Trophoblast cell (in vitro differentiated cells and primary cell): ENCODE results near the gene RPS24.

Source experiments
- DNase-seq, 2 donors: peaks; one replicate each; pipeline ENCODE4 v3.0.0-alpha.2; 2016
- H2AFZ ChIP-seq: 2 replicates; pipeline ENCODE4 v1.6.1; 2013; ENCODE audit warnings: low read length, moderate library complexity, mild to moderate bottlenecking; ENCODE audit not compliant: insufficient read depth, poor library complexity
- H2AK5ac ChIP-seq: 2 replicates; pipeline ENCODE4 v1.6.1; 2013; ENCODE audit warnings: mild to moderate bottlenecking, low read length
- H2BK120ac ChIP-seq: 2 replicates; pipeline ENCODE4 v1.6.1; 2013; ENCODE audit warnings: low read length, mild to moderate bottlenecking, moderate library complexity; ENCODE audit not compliant: insufficient read depth, poor library complexity
- H2BK12ac ChIP-seq: 2 replicates; pipeline ENCODE4 v1.6.1; 2013; ENCODE audit warnings: mild to moderate bottlenecking, low read length, moderate library complexity
- H2BK5ac ChIP-seq: 2 replicates; pipeline ENCODE4 v1.6.1; 2013; ENCODE audit warnings: low read length, low read depth, moderate library complexity, mild to moderate bottlenecking; ENCODE audit not compliant: poor library complexity
- H3K14ac ChIP-seq: 2 replicates; pipeline ENCODE4 v1.6.1; 2013; ENCODE audit warnings: mild to moderate bottlenecking, low read length
- H3K18ac ChIP-seq: 2 replicates; pipeline ENCODE4 v1.6.1; 2013; ENCODE audit warnings: mild to moderate bottlenecking, low read length
- H3K23ac ChIP-seq: 2 replicates; pipeline ENCODE4 v1.6.1; 2013; ENCODE audit warnings: low read length
- H3K27ac ChIP-seq: 2 replicates; pipeline ENCODE4 v1.5.1; 2013; ENCODE audit warnings: low read depth, mild to moderate bottlenecking, inconsistent platforms, low read length, moderate library complexity
- H3K27me3 ChIP-seq: 2 replicates; pipeline ENCODE4 v1.6.1; 2013; ENCODE audit warnings: inconsistent platforms, mild to moderate bottlenecking, low read length, moderate library complexity; ENCODE audit not compliant: insufficient read depth
- H3K36me3 ChIP-seq, 2 experiments: 1 replicate in 1 of 2; 2 replicates in 1 of 2; pipeline ENCODE4 v1.6.1; 2013; ENCODE audit warnings: low read length in 2 of 2, mild to moderate bottlenecking in 2 of 2, moderate library complexity in 1 of 2; ENCODE audit not compliant: insufficient read depth in 2 of 2, control insufficient read depth in 1 of 2
- H3K4ac ChIP-seq: 2 replicates; pipeline ENCODE4 v1.6.1; 2013; ENCODE audit warnings: low read depth, mild to moderate bottlenecking, low read length, moderate library complexity
- H3K4me1 ChIP-seq, 2 experiments: 1 replicate in 1 of 2; 2 replicates in 1 of 2; pipeline ENCODE4 v1.6.1; 2013; ENCODE audit warnings: low read length in 2 of 2, mild to moderate bottlenecking in 2 of 2, moderate library complexity in 1 of 2; ENCODE audit not compliant: insufficient read depth in 2 of 2, control insufficient read depth in 1 of 2
- H3K4me2 ChIP-seq: 2 replicates; pipeline ENCODE4 v1.6.1; 2013; ENCODE audit warnings: inconsistent platforms, mild to moderate bottlenecking, low read length, moderate library complexity
- H3K4me3 ChIP-seq: 2 replicates; pipeline ENCODE4 v1.5.1; 2013; ENCODE audit warnings: mild to moderate bottlenecking, low read depth, low read length, inconsistent platforms
- H3K79me1 ChIP-seq: one replicate; pipeline ENCODE4 v1.6.1; 2013; ENCODE audit warnings: low read length
- H3K79me2 ChIP-seq: 2 replicates; pipeline ENCODE4 v1.6.1; 2013; ENCODE audit warnings: low read length, mild to moderate bottlenecking; ENCODE audit not compliant: control insufficient read depth, insufficient read depth, poor library complexity
- H3K9ac ChIP-seq: 2 replicates; pipeline ENCODE4 v1.6.1; 2013; ENCODE audit warnings: mild to moderate bottlenecking, low read length
- H3K9me3 ChIP-seq: 2 replicates; pipeline ENCODE4 v1.6.1; 2013; ENCODE audit warnings: low read depth, mild to moderate bottlenecking, control low read depth, inconsistent platforms, low read length; ENCODE audit not compliant: insufficient read depth
- H4K12ac ChIP-seq: 2 replicates; pipeline ENCODE4 v1.6.1; 2013; ENCODE audit warnings: low read depth, mild to moderate bottlenecking, low read length, moderate library complexity
- H4K8ac ChIP-seq: 2 replicates; pipeline ENCODE4 v1.6.1; 2013; ENCODE audit warnings: low read depth, mild to moderate bottlenecking, low read length, moderate library complexity
- H4K91ac ChIP-seq: one replicate; pipeline ENCODE4 v1.6.1; 2013; ENCODE audit warnings: low read depth, mild to moderate bottlenecking, low read length, moderate library complexity
- WGBS: extraction: QIAGEN DNeasy Blood & Tissue Kit; methylation state at CpG from one replicate; pipeline ENCODE4 v1.1.7; 2013; ENCODE audit warnings: missing lambda C conversion rate; ENCODE audit not compliant: insufficient read length, insufficient coverage; ENCODE audit errors: extremely low coverage; 5-methylcytosine and 5-hydroxymethylcytosine counted together

RPS24 gene

DNA sequence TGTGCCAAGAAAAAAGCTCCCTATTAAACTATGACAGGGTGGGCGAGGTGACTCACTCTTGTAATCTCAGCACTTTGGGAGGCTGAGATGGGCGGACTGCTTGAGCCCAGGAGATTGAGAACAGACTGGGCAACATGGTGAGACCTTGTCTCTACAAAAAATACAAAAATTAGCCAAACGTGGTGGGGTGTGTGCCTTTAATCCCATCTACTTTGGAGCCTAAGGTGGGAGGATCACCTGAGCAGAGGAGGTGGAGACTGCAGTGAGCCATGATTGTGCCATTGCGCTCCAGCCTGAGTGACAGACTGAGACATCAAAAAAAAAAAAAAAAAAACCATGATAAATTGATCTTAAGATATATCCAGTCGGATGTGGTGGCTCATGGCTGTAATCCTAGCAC is 15.8 kb upstream of the RPS24 start:
- H4K12ac ChIP-seq = no peak overlapping the region
- H3K4ac ChIP-seq = no peak overlapping the region
- H4K91ac ChIP-seq = no peak overlapping the region
- H3K4me2 ChIP-seq = no peak overlapping the region
- H2BK5ac ChIP-seq = no peak overlapping the region
- H3K14ac ChIP-seq = no peak overlapping the region
- no peak for DNase-seq
- no peak overlapping the region for H2AK5ac ChIP-seq
- no peaks in the 10 kb centered on the region for H3K79me1 ChIP-seq
- H3K18ac ChIP-seq = no peak overlapping the region
- no peaks in the 10 kb centered on the region for H3K4me1 ChIP-seq
- H2BK120ac ChIP-seq = no peak overlapping the region
- no peak overlapping the region for H3K23ac ChIP-seq
- no peaks in the 10 kb centered on the region for H3K27me3 ChIP-seq
- H3K4me3 ChIP-seq = no peak overlapping the region
- H3K9me3 ChIP-seq = no peaks in the 10 kb centered on the region
- WGBS = no CpG with 5 or more reads among the region's 5 CpGs
- H3K9ac ChIP-seq = no peak overlapping the region
- no peak overlapping the region for H2AFZ ChIP-seq
- H4K8ac ChIP-seq = no peak overlapping the region
- no peaks in the 10 kb centered on the region for H3K79me2 ChIP-seq
- no peak overlapping the region for H3K27ac ChIP-seq
- no peak overlapping the region for H2BK12ac ChIP-seq
- H3K36me3 ChIP-seq = peaks cover 45 to 59% of the 10 kb centered on the region in 2 experiments

- Histone ChIP-seq H3K36me3 (peaks cover 56 to 67% of the 10 kb centered on the region in 2 experiments), H2AFZ (no peak overlapping the region), H3K27ac (no peak overlapping the region), H3K79me1 (no peaks in the 10 kb centered on the region), H3K23ac (no peak overlapping the region), H3K18ac (no peak overlapping the region), H4K12ac (no peak overlapping the region), H2BK120ac (no peak overlapping the region), H2AK5ac (no peak overlapping the region), H3K79me2 (no peaks in the 10 kb centered on the region), H3K27me3 (no peaks in the 10 kb centered on the region), H3K4me2 (no peak overlapping the region), H2BK5ac (no peak overlapping the region), H3K9ac (no peak overlapping the region), H3K4me3 (no peak overlapping the region), H4K8ac (no peak overlapping the region), H3K4me1 (no peaks in the 10 kb centered on the region), H3K9me3 (no peaks in the 10 kb centered on the region), H2BK12ac (no peak overlapping the region), H4K91ac (no peak overlapping the region), H3K14ac (no peak overlapping the region), H3K4ac (no peak overlapping the region)
- WGBS = no CpG with 5 or more reads among the region's 3 CpGs
- DNase-seq = no peak
Observed at GRCh38 chr10:78019264-78019663, 14.4 kb upstream of the RPS24 start.

- no peak overlapping the region for H2AFZ ChIP-seq
- H3K9me3 ChIP-seq = no peaks in the 10 kb centered on the region
- H3K79me2 ChIP-seq = no peaks in the 10 kb centered on the region
- WGBS = no CpG with 5 or more reads among the region's 2 CpGs
- H4K91ac ChIP-seq = no peak overlapping the region
- H2BK120ac ChIP-seq = no peak overlapping the region
- no peaks in the 10 kb centered on the region for H3K79me1 ChIP-seq
- H3K27me3 ChIP-seq = no peaks in the 10 kb centered on the region
- no peak overlapping the region for H2BK12ac ChIP-seq
- H3K18ac ChIP-seq = no peak overlapping the region
- no peak for DNase-seq
- no peak overlapping the region for H3K4ac ChIP-seq
- no peak overlapping the region for H3K4me3 ChIP-seq
- H4K12ac ChIP-seq = no peak overlapping the region
- no peak overlapping the region for H2BK5ac ChIP-seq
- H2AK5ac ChIP-seq = no peak overlapping the region
- no peak overlapping the region for H4K8ac ChIP-seq
- H3K9ac ChIP-seq = no peak overlapping the region
- H3K27ac ChIP-seq = no peak overlapping the region
- H3K4me1 ChIP-seq = no peaks in the 10 kb centered on the region
- H3K23ac ChIP-seq = no peak overlapping the region
- H3K4me2 ChIP-seq = no peak overlapping the region
- H3K36me3 ChIP-seq = peaks cover 57 to 79% of the 10 kb centered on the region in 2 experiments
- H3K14ac ChIP-seq = no peak overlapping the region
Observed at GRCh38 chr10:78021201-78021600, 12.5 kb upstream of the RPS24 start.

- Histone ChIP-seq H4K8ac (no peak overlapping the region), H3K36me3 (peaks cover 38 to 61% of the 10 kb centered on the region in 2 experiments), H3K9me3 (no peaks in the 10 kb centered on the region), H4K12ac (no peak overlapping the region), H3K4me3 (no peak overlapping the region), H3K4ac (no peak overlapping the region), H3K4me2 (no peak overlapping the region), H2BK120ac (no peak overlapping the region), H3K4me1 (peaks cover 2 to 4% of the 10 kb centered on the region in 2 experiments), H2BK5ac (no peak overlapping the region), H3K27me3 (no peaks in the 10 kb centered on the region), H3K18ac (no peak overlapping the region), H3K23ac (no peak overlapping the region), H3K79me2 (peaks cover 2% of the 10 kb centered on the region), H3K9ac (no peak overlapping the region), H3K27ac (no peak overlapping the region), H3K14ac (no peak overlapping the region), H2AFZ (no peak overlapping the region), H2AK5ac (no peak overlapping the region), H3K79me1 (no peaks in the 10 kb centered on the region), H4K91ac (no peak overlapping the region), H2BK12ac (no peak overlapping the region)
- WGBS = no CpG with 5 or more reads among the region's 3 CpGs
- no peak for DNase-seq
Observed at GRCh38 chr10:78023741-78024140, 9.9 kb upstream of the RPS24 start.
